ENCODE results near the gene MTF1.

MTF1 gene

GRCh38 chr1:37892151-37893047 lies 33.0 kb upstream of the MTF1 start:
- H3K9me3 ChIP-seq (ENCODE audit: low read length): no peaks in the 10 kb centered on the region
- no peak overlapping the region for H3K4me3 ChIP-seq (ENCODE audit: low read depth in 1 of 2, low read length in 2 of 2)
- H3K4me1 ChIP-seq (ENCODE audit: insufficient read depth, low read length): no peaks in the 10 kb centered on the region
- no peaks in the 10 kb centered on the region for H3K27me3 ChIP-seq (ENCODE audit: control insufficient read depth in 1 of 2, insufficient read depth in 2 of 2, low read length in 2 of 2)
- peaks cover 33% of the 10 kb centered on the region for H3K36me3 ChIP-seq (ENCODE audit: insufficient read depth, low read length)
- no peak overlapping the region for H3K27ac ChIP-seq (ENCODE audit: low read depth, low read length)
- no peak overlapping the region for H3K9ac ChIP-seq (ENCODE audit: low read length)

DNA sequence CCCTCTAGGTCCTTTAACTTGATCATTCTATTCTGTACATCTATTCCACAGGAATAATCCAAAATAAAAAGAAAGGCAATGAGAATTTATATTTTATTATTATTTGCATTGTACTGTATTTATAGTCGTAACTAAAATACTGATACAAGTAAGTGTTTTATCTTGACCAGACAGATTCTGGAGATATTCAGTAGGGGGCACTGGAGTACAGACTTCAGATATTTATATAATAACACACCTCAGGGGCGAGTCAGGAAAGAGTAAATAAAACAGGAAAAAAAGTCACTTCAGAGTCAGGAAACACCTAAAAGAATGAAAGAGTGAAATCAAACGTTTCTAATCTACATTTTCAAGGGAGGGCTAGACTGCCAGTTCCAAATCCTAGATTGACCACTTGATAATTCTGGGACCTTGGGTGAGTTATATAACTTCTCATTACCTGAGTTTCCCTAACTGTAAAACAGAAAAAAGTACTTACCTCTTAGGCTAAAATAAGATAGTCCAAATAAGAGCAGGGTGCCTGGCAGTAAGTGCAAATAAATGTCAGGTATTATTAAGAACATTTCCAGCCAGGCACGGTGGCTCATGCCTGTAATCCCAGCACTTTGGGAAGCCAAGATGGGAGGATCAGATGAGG lies 31.1 kb upstream of the MTF1 start:
- Histone ChIP-seq H3K4me1 (ENCODE audit: insufficient read depth, low read length) (no peaks in the 10 kb centered on the region), H3K9ac (ENCODE audit: low read length) (no peak overlapping the region), H3K27me3 (ENCODE audit: control insufficient read depth in 1 of 2, insufficient read depth in 2 of 2, low read length in 2 of 2) (no peaks in the 10 kb centered on the region), H3K36me3 (ENCODE audit: insufficient read depth, low read length) (peaks cover 51% of the 10 kb centered on the region), H3K27ac (ENCODE audit: low read depth, low read length) (no peak overlapping the region), H3K9me3 (ENCODE audit: low read length) (no peaks in the 10 kb centered on the region), H3K4me3 (ENCODE audit: low read depth in 1 of 2, low read length in 2 of 2) (no peak overlapping the region)

- Histone ChIP-seq H3K9me3 (ENCODE audit: low read length) (no peaks in the 10 kb centered on the region), H3K36me3 (ENCODE audit: insufficient read depth, low read length) (peaks cover 67% of the 10 kb centered on the region), H3K4me1 (ENCODE audit: insufficient read depth, low read length) (no peaks in the 10 kb centered on the region), H3K27ac (ENCODE audit: low read depth, low read length) (no peak overlapping the region), H3K27me3 (ENCODE audit: control insufficient read depth in 1 of 2, insufficient read depth in 2 of 2, low read length in 2 of 2) (no peaks in the 10 kb centered on the region), H3K9ac (ENCODE audit: low read length) (no peak overlapping the region), H3K4me3 (ENCODE audit: low read depth in 1 of 2, low read length in 2 of 2) (no peak overlapping the region)
Observed at GRCh38 chr1:37888022-37888700, 28.8 kb upstream of the MTF1 start.

DNA sequence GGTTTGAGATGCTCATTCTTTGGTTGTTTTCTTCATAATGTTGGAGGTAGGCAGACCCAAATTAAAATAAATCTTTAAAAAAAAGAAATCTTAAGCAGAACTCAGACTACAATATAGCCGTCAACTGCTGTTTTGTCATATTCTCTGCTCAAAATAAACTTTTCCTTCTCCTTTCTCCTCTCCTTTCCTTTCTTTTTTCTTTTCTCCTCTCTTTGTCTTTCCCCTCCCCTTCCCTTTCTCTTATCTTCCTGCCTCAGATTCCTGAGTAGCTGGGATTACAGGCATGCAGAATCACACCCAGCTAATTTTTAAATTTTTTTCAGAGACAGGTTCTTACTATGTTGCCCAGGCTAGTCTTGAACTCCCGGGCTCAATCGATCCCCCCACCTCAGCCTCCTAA lies 24.8 kb upstream of the MTF1 start:
- Histone ChIP-seq H3K9ac (ENCODE audit: low read length) (no peak overlapping the region), H3K9me3 (ENCODE audit: low read length) (no peaks in the 10 kb centered on the region), H3K27ac (ENCODE audit: low read depth, low read length) (no peak overlapping the region), H3K4me3 (ENCODE audit: low read depth in 1 of 2, low read length in 2 of 2) (no peak overlapping the region), H3K27me3 (ENCODE audit: control insufficient read depth in 1 of 2, insufficient read depth in 2 of 2, low read length in 2 of 2) (no peaks in the 10 kb centered on the region), H3K4me1 (ENCODE audit: insufficient read depth, low read length) (no peaks in the 10 kb centered on the region), H3K36me3 (ENCODE audit: insufficient read depth, low read length) (peaks cover 80% of the 10 kb centered on the region)

DNA sequence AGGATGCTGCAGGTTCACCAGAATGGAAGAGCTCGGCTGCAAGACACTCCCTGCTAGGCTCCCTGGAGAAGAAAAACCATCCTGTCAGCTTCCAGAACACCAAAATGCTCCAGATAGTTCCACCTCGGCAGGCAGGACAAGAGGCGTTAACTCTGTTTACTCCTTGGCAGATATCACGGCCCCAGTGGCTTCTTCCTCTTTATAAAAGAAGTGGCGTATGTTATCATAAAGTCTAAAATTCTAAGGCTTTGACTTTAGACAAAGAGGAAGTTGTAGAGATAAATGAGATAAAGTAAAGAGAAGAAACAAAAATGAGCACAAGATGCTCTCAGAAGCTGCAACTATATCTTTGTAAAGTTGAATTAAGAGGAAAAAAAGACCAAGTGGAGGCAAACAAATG lies 24.3 kb upstream of the MTF1 start:
- Histone ChIP-seq H3K9ac (ENCODE audit: low read length) (no peak overlapping the region), H3K4me1 (ENCODE audit: insufficient read depth, low read length) (no peaks in the 10 kb centered on the region), H3K36me3 (ENCODE audit: insufficient read depth, low read length) (peaks cover 78% of the 10 kb centered on the region), H3K27me3 (ENCODE audit: control insufficient read depth in 1 of 2, insufficient read depth in 2 of 2, low read length in 2 of 2) (no peaks in the 10 kb centered on the region), H3K9me3 (ENCODE audit: low read length) (no peaks in the 10 kb centered on the region), H3K4me3 (ENCODE audit: low read depth in 1 of 2, low read length in 2 of 2) (no peak overlapping the region), H3K27ac (ENCODE audit: low read depth, low read length) (no peak overlapping the region)

DNA sequence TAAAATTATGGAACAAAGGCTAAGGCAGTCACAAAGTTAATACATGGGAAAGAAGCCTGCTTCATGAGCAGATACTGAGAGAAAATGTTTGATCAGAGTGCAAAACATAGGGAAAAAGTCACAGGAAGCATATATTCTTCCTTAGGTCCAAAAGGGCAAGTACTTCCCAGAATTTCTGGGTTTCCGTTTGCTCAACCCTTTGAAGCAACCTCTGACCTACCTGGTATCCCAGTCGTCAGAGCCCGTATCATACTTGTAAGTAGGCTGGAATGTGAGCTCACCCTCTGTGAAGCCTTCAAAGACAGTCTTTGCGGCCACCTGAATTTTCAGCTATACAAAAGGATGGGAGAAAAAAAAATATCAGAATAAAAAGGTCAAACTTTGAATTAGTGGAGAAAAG lies 20.5 kb upstream of the MTF1 start:
- Histone ChIP-seq H3K4me1 (ENCODE audit: insufficient read depth, low read length) (no peaks in the 10 kb centered on the region), H3K27me3 (ENCODE audit: control insufficient read depth in 1 of 2, insufficient read depth in 2 of 2, low read length in 2 of 2) (no peaks in the 10 kb centered on the region), H3K9ac (ENCODE audit: low read length) (no peak overlapping the region), H3K9me3 (ENCODE audit: low read length) (no peaks in the 10 kb centered on the region), H3K4me3 (ENCODE audit: low read depth in 1 of 2, low read length in 2 of 2) (no peak overlapping the region), H3K27ac (ENCODE audit: low read depth, low read length) (no peak overlapping the region), H3K36me3 (ENCODE audit: insufficient read depth, low read length) (peaks cover 66% of the 10 kb centered on the region)

- no peaks in the 10 kb centered on the region for H3K27me3 ChIP-seq (ENCODE audit: control insufficient read depth in 1 of 2, insufficient read depth in 2 of 2, low read length in 2 of 2)
- no peak overlapping the region for H3K9ac ChIP-seq (ENCODE audit: low read length)
- H3K27ac ChIP-seq (ENCODE audit: low read depth, low read length): no peak overlapping the region
- H3K36me3 ChIP-seq (ENCODE audit: insufficient read depth, low read length): peaks cover 68% of the 10 kb centered on the region
- no peaks in the 10 kb centered on the region for H3K9me3 ChIP-seq (ENCODE audit: low read length)
- H3K4me3 ChIP-seq (ENCODE audit: low read depth in 1 of 2, low read length in 2 of 2): no peak overlapping the region
- no peaks in the 10 kb centered on the region for H3K4me1 ChIP-seq (ENCODE audit: insufficient read depth, low read length)
Observed at GRCh38 chr1:37878071-37878470, 18.7 kb upstream of the MTF1 start.

DNA sequence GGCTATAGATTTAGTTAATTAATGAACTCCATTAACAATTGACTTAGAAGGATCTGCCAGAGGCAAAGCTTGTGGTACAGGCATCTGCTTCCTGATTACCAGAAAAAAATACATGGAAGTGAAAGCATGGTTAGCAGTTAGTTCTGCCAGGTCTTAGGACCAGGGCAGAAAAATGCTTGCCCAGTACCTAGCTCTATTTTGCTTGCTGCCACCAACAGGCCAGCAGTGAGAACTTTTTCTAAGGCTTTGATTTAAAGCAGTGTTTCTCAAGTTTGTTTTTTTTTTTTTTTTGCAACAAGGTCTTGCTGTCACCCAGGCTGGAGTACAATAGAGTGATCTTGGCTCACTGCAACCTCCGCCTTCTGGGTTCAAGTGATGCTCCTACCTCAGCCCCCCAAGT lies 16.4 kb upstream of the MTF1 start:
- H3K9ac ChIP-seq (ENCODE audit: low read length): no peak overlapping the region
- no peak overlapping the region for H3K27ac ChIP-seq (ENCODE audit: low read depth, low read length)
- H3K4me1 ChIP-seq (ENCODE audit: insufficient read depth, low read length): no peaks in the 10 kb centered on the region
- H3K4me3 ChIP-seq (ENCODE audit: low read depth in 1 of 2, low read length in 2 of 2): no peak overlapping the region
- no peaks in the 10 kb centered on the region for H3K9me3 ChIP-seq (ENCODE audit: low read length)
- H3K27me3 ChIP-seq (ENCODE audit: control insufficient read depth in 1 of 2, insufficient read depth in 2 of 2, low read length in 2 of 2): no peaks in the 10 kb centered on the region
- H3K36me3 ChIP-seq (ENCODE audit: insufficient read depth, low read length): peaks cover 56% of the 10 kb centered on the region

DNA sequence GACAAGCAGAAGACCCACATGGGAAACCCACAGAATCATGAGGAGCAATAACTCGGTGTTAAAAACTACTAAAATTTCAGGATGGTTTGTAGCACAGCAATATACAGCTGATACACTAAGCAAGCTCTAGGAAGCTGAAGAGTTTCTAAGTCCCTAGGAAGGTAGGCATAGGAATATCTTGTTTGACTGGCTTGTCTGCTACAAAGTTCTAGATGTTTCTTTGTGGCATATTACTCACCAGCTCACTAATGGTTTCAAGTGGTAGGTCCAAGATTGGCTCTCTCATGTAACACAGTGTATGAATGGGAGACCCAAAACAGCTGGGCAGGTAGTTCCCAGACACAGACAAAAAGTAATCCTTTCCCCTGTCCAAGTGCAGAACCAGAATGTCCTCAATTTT lies 13.3 kb upstream of the MTF1 start:
- no peak overlapping the region for H3K27ac ChIP-seq (ENCODE audit: low read depth, low read length)
- no peak overlapping the region for H3K4me3 ChIP-seq (ENCODE audit: low read depth in 1 of 2, low read length in 2 of 2)
- peaks cover 64% of the 10 kb centered on the region for H3K36me3 ChIP-seq (ENCODE audit: insufficient read depth, low read length)
- no peak overlapping the region for H3K9ac ChIP-seq (ENCODE audit: low read length)
- no peaks in the 10 kb centered on the region for H3K9me3 ChIP-seq (ENCODE audit: low read length)
- no peaks in the 10 kb centered on the region for H3K27me3 ChIP-seq (ENCODE audit: control insufficient read depth in 1 of 2, insufficient read depth in 2 of 2, low read length in 2 of 2)
- no peaks in the 10 kb centered on the region for H3K4me1 ChIP-seq (ENCODE audit: insufficient read depth, low read length)

DNA sequence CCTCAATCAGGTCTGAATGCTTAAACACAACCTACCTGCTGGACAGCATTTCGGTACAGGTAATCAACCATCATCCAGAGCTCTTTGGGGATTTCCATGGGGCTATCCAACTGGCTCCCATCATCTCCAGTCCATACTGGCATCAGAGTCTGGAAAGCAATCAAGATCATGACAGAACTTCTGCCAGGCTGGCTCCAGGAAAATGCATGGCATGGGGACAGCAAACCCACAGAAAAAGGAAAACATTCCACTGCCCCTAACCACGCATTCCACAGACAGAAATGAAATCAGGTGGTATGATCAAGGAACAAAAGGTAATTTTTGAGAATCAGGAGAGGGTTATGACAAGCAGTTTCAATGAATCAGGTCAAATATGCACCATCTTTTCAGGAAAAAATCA lies 9.1 kb upstream of the MTF1 start:
- no peak overlapping the region for H3K4me3 ChIP-seq (ENCODE audit: low read depth in 1 of 2, low read length in 2 of 2)
- H3K9me3 ChIP-seq (ENCODE audit: low read length): no peaks in the 10 kb centered on the region
- H3K36me3 ChIP-seq (ENCODE audit: insufficient read depth, low read length): peaks cover 60% of the 10 kb centered on the region
- no peaks in the 10 kb centered on the region for H3K27me3 ChIP-seq (ENCODE audit: control insufficient read depth in 1 of 2, insufficient read depth in 2 of 2, low read length in 2 of 2)
- no peaks in the 10 kb centered on the region for H3K4me1 ChIP-seq (ENCODE audit: insufficient read depth, low read length)
- no peak overlapping the region for H3K9ac ChIP-seq (ENCODE audit: low read length)
- H3K27ac ChIP-seq (ENCODE audit: low read depth, low read length): no peak overlapping the region

DNA sequence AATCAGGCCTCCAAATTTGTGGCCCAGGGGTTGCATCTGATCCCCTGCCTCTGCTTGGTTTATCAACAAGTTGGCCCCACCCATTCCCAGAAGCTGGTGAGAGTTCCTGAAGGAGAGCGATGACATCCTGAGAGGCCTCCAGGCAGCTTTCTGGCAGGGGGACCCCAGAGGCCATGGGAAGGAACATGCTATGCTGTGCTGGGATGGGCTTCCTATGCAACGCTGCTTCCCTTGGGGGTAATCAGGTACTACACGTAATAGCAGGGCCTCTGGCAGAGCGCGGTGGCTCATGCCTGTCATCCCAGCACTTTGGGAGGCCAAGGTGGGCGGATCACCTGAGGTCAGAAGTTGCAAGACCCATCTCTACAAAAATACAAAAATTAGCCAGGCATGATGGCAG lies 8.4 kb upstream of the MTF1 start:
- Histone ChIP-seq H3K9ac (ENCODE audit: low read length) (no peak overlapping the region), H3K27me3 (ENCODE audit: control insufficient read depth in 1 of 2, insufficient read depth in 2 of 2, low read length in 2 of 2) (no peaks in the 10 kb centered on the region), H3K4me1 (ENCODE audit: insufficient read depth, low read length) (no peaks in the 10 kb centered on the region), H3K27ac (ENCODE audit: low read depth, low read length) (no peak overlapping the region), H3K9me3 (ENCODE audit: low read length) (no peaks in the 10 kb centered on the region), H3K36me3 (ENCODE audit: insufficient read depth, low read length) (peaks cover 55% of the 10 kb centered on the region), H3K4me3 (ENCODE audit: low read depth in 1 of 2, low read length in 2 of 2) (no peak overlapping the region)
